IPS DF 6.9 (cell line): Measurements from ENCODE around the gene MUTYH.
"Not testable (repeated sequence)": the region's sequence is repeated elsewhere in the genome, so short reads cannot be mapped to it uniquely, and the experiment has no call there.

Experiments
- DNase-seq: peaks from one replicate; pipeline ENCODE4 v3.0.0-alpha.2; 2013; ENCODE audit warnings: low read depth, low spot score
- H3K27ac ChIP-seq: one replicate; pipeline ENCODE4 v1.5.1; 2013; ENCODE audit warnings: low read length, control low read depth
- H3K27me3 ChIP-seq: 2 replicates; pipeline ENCODE4 v1.6.1; 2013; ENCODE audit warnings: mild to moderate bottlenecking, low read length; ENCODE audit not compliant: control insufficient read depth, insufficient read depth
- H3K36me3 ChIP-seq: 2 replicates; pipeline ENCODE4 v1.6.1; 2013; ENCODE audit warnings: low read length; ENCODE audit not compliant: control insufficient read depth, insufficient read depth
- H3K4me1 ChIP-seq: 2 replicates; pipeline ENCODE4 v1.6.1; 2013; ENCODE audit warnings: low read length; ENCODE audit not compliant: control insufficient read depth, insufficient read depth
- H3K4me3 ChIP-seq: 2 replicates; pipeline ENCODE4 v1.5.1; 2013; ENCODE audit warnings: mild to moderate bottlenecking, low read length
- H3K9me3 ChIP-seq: 2 replicates; pipeline ENCODE4 v1.6.1; 2013; ENCODE audit warnings: low read length, inconsistent platforms; ENCODE audit not compliant: control insufficient read depth, insufficient read depth
- WGBS: extraction: QIAGEN DNeasy Blood & Tissue Kit; methylation state at CpG from one replicate; pipeline ENCODE4 v1.1.7; 2013; ENCODE audit warnings: mixed read lengths, missing lambda C conversion rate; ENCODE audit not compliant: insufficient read length, insufficient coverage; 5-methylcytosine and 5-hydroxymethylcytosine counted together

Gene MUTYH

GRCh38 chr1:45302505-45303150 is 37.6 kb downstream of the MUTYH start:
- H3K27ac ChIP-seq = no peak overlapping the region

GRCh38 chr1:45300669-45300997 is 39.6 kb downstream of the MUTYH start:
- WGBS = no CpG with 5 or more reads among the region's 2 CpGs
- no peaks in the 10 kb centered on the region for H3K36me3 ChIP-seq
- H3K9me3 ChIP-seq = no peaks in the 10 kb centered on the region
- H3K27me3 ChIP-seq = no peaks in the 10 kb centered on the region
- DNase-seq = no peak
- H3K4me1 ChIP-seq = peaks cover 5% of the 10 kb centered on the region
- H3K27ac ChIP-seq = no peak overlapping the region
- H3K4me3 ChIP-seq = no peak overlapping the region

More at GRCh38 chr1:45302505-45303150, 37.6 kb downstream of the MUTYH start:
- no peak for DNase-seq
- no peaks in the 10 kb centered on the region for H3K36me3 ChIP-seq
- no peaks in the 10 kb centered on the region for H3K9me3 ChIP-seq
- H3K27me3 ChIP-seq = no peaks in the 10 kb centered on the region
- H3K4me1 ChIP-seq = peaks cover 6% of the 10 kb centered on the region
- peak overlapping the region; percentile 39; the same call in 1 of the 2 replicates for H3K4me3 ChIP-seq
- WGBS = no CpG with 5 or more reads among the region's 16 CpGs

- Histone ChIP-seq H3K36me3 (no peaks in the 10 kb centered on the region), H3K4me3 (no peak overlapping the region), H3K27ac (no peak overlapping the region), H3K4me1 (peaks cover 5% of the 10 kb centered on the region), H3K9me3 (no peaks in the 10 kb centered on the region), H3K27me3 (no peaks in the 10 kb centered on the region)
- no CpG with 5 or more reads among the region's 4 CpGs for WGBS
- peak; percentile 47 for DNase-seq
These were observed 40.1 kb downstream of the MUTYH start for GRCh38 chr1:45299981-45300668.

- H3K36me3 ChIP-seq = no peaks in the 10 kb centered on the region
- no peaks in the 10 kb centered on the region for H3K27me3 ChIP-seq
- no peak for DNase-seq
- no peaks in the 10 kb centered on the region for H3K9me3 ChIP-seq
- H3K4me3 ChIP-seq = no peak overlapping the region
- WGBS = no CpG with 5 or more reads among the region's 1 CpG
- no peaks in the 10 kb centered on the region for H3K4me1 ChIP-seq
- no peak overlapping the region for H3K27ac ChIP-seq
These were observed 40.9 kb downstream of the MUTYH start for GRCh38 chr1:45299296-45299695.

- DNase-seq = no peak
- H3K36me3 ChIP-seq = no peaks in the 10 kb centered on the region
- no peaks in the 10 kb centered on the region for H3K9me3 ChIP-seq
- H3K4me1 ChIP-seq = no peaks in the 10 kb centered on the region
- H3K27ac ChIP-seq = no peak overlapping the region
- no peaks in the 10 kb centered on the region for H3K27me3 ChIP-seq
- no peak overlapping the region for H3K4me3 ChIP-seq
- no CpG with 5 or more reads among the region's 8 CpGs for WGBS
These were observed 42.4 kb downstream of the MUTYH start for GRCh38 chr1:45297666-45298356.

- no peaks in the 10 kb centered on the region for H3K36me3 ChIP-seq
- no CpG with 5 or more reads among the region's 2 CpGs for WGBS
- no peaks in the 10 kb centered on the region for H3K9me3 ChIP-seq
These were observed 48.5 kb downstream of the MUTYH start for GRCh38 chr1:45291716-45292115.

GRCh38 chr1:45291002-45291401 is 49.2 kb downstream of the MUTYH start:
- H3K9me3 ChIP-seq, H3K27ac ChIP-seq, H3K4me1 ChIP-seq, DNase-seq, H3K4me3 ChIP-seq, H3K27me3 ChIP-seq, H3K36me3 ChIP-seq: not testable (repeated sequence)
- WGBS = no CpG with 5 or more reads among the region's 6 CpGs

More at GRCh38 chr1:45291716-45292115, 48.5 kb downstream of the MUTYH start:
- Histone ChIP-seq H3K27me3 (no peaks in the 10 kb centered on the region), H3K4me1 (no peaks in the 10 kb centered on the region), H3K4me3 (no peak overlapping the region), H3K27ac (no peak overlapping the region)
- no peak for DNase-seq

- H3K27ac ChIP-seq, H3K4me1 ChIP-seq, H3K36me3 ChIP-seq, H3K9me3 ChIP-seq, H3K4me3 ChIP-seq, H3K27me3 ChIP-seq, DNase-seq: not testable (repeated sequence)
- no CpG with 5 or more reads among the region's 3 CpGs for WGBS
These were observed 53.7 kb downstream of the MUTYH start for GRCh38 chr1:45286521-45286920.

- H3K27ac ChIP-seq, DNase-seq, H3K27me3 ChIP-seq, H3K36me3 ChIP-seq, H3K9me3 ChIP-seq, H3K4me3 ChIP-seq, H3K4me1 ChIP-seq: not testable (repeated sequence)
- no CpG with 5 or more reads among the region's 9 CpGs for WGBS
These were observed 55.4 kb downstream of the MUTYH start for GRCh38 chr1:45284858-45285257.

GRCh38 chr1:45282351-45282750 is 57.9 kb downstream of the MUTYH start:
- Histone ChIP-seq H3K27ac (no peak overlapping the region), H3K4me1 (no peaks in the 10 kb centered on the region), H3K27me3 (no peaks in the 10 kb centered on the region), H3K9me3 (no peaks in the 10 kb centered on the region), H3K36me3 (no peaks in the 10 kb centered on the region), H3K4me3 (no peak overlapping the region)
- DNase-seq = no peak
- WGBS = no CpG with 5 or more reads among the region's 3 CpGs
